Measurements from ENCODE around the gene PCNX2. TPM values are rescaled to one million over a fixed set of nuclear protein-coding genes. Genes with fewer than 3 reads are reported as not detected.

PCNX2 gene
- total and polyA plus RNA-seq, 2 of the 8 experiments (the other 6 are each of a cell fraction or from before 2014, with no cell fraction given), result 46.1 to 57.6 TPM

DNA sequence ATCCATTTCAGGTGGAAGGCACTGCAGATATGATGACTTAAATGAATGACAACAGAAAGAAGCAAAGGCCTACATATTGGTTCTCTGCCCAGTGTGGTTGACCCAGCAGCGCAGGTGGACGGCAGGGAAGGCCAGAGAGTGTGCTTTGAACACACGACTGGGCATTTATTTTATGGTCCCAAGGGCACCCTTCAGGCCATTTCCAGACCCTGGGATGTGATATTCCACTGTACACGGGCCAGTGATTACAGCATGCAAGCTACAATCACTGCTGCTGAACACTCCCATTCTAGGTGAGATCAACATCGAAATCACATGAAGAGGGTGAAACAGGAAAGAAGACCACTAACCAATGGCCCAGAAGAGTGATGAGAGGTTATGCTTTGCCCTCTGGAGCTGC, 33.8 kb downstream of the PCNX2 start (continued):
- TF ChIP-seq BRCA1 (IDR thresholded peaks at IDR 0.05; ENCODE audit: low read depth, low read length), result no peak
- TF ChIP-seq, protein P1, sequence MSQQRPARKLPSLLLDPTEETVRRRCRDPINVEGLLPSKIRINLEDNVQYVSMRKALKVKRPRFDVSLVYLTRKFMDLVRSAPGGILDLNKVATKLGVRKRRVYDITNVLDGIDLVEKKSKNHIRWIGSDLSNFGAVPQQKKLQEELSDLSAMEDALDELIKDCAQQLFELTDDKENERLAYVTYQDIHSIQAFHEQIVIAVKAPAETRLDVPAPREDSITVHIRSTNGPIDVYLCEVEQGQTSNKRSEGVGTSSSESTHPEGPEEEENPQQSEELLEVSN (IDR thresholded peaks at IDR 0.05), result no peak
- no peak for TF ChIP-seq SP2 (IDR thresholded peaks at IDR 0.05; ENCODE audit: low read length)
- no peak for TF ChIP-seq MAFK (IDR thresholded peaks at IDR 0.05; ENCODE audit: low read depth, low read length)
